Epithelial cell of prostate (primary cell): ENCODE results near the gene FASN.

ENCODE experiments used
- DNase-seq: peaks from one replicate; pipeline ENCODE4 v3.0.0-alpha.2; 2011; ENCODE audit warnings: low read depth, low spot score
- H3K27ac ChIP-seq: fragments of 450-650 bp; 2 replicates; pipeline ENCODE4 v1.5.1; 2017; ENCODE audit warnings: mild to moderate bottlenecking

FASN gene

GRCh38 chr17:82118168-82118814 is 20.3 kb upstream of the FASN start:
- H3K27ac ChIP-seq = no peak overlapping the region
- no peak for DNase-seq

GRCh38 chr17:82117139-82118090 is 19.4 kb upstream of the FASN start:
- H3K27ac ChIP-seq = no peak overlapping the region
- no peak for DNase-seq

GRCh38 chr17:82116246-82116645 is 18.2 kb upstream of the FASN start:
- no peak overlapping the region for H3K27ac ChIP-seq
- no peak for DNase-seq

- DNase-seq = no peak
- no peak overlapping the region for H3K27ac ChIP-seq
Measured at GRCh38 chr17:82114872-82115271, 16.8 kb upstream of the FASN start.

DNA sequence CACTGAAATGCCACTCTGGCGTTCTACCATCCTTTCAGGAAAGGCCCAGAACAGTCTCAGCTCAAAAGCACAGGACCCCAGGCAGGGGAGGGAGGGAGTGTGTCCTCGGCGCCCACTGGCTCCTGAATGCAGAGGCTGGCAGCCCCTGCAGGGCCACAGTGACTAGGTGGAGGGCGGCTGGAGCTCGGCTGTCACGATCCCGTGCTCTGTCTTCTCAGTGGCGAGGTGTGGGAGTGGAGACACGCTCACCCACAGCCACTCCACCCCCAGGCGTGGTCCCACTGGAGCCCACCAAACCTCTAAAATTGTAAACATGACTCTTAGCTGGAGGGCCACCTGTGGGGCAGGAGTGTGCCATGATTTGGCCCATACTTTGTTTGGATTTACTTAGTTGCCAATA is 16.4 kb upstream of the FASN start:
- H3K27ac ChIP-seq = no peak overlapping the region
- DNase-seq = no peak

DNA sequence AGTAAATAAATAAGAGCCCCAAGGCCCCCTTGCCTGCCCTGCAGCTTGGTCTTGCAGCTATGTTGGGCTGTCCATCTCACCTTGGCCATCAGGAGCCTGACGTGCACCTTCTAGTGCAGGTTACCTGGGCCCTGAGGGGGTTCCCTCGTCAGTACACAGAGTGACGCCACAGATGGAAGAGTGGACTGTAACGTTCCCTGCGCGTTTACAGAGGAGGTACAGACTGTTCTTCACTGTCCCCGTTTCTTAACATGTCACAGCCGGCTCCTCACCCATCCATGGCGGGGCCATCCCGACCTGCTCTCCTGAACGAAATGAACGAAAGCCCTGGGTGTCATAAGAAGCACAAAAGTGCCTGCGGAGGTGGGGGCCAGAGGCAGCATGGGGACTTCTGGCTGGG is 15.9 kb upstream of the FASN start:
- DNase-seq = no peak
- no peak overlapping the region for H3K27ac ChIP-seq

DNA sequence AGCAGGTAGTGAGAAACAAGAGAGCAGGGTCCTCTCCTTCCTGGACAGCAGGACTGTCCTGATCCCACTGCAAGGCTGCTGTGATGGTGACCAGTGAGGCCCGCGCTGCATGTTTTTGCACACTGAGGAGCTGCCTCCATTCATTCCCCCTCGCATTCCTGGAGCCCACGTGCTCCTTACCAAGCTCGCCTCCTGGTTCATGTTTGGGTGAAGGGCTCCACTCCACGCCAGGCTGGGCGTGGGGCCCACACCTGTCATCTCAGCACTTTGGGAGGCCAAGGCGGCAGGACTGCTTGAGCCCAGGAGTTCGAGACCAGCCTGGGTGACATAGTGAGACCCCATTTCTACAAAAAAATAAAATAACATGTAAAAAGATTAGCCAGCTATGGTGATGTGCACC is 15.4 kb upstream of the FASN start:
- DNase-seq = no peak
- H3K27ac ChIP-seq = no peak overlapping the region

GRCh38 chr17:82112914-82113311 is 14.9 kb upstream of the FASN start:
- H3K27ac ChIP-seq = no peak overlapping the region
- DNase-seq = no peak

DNA sequence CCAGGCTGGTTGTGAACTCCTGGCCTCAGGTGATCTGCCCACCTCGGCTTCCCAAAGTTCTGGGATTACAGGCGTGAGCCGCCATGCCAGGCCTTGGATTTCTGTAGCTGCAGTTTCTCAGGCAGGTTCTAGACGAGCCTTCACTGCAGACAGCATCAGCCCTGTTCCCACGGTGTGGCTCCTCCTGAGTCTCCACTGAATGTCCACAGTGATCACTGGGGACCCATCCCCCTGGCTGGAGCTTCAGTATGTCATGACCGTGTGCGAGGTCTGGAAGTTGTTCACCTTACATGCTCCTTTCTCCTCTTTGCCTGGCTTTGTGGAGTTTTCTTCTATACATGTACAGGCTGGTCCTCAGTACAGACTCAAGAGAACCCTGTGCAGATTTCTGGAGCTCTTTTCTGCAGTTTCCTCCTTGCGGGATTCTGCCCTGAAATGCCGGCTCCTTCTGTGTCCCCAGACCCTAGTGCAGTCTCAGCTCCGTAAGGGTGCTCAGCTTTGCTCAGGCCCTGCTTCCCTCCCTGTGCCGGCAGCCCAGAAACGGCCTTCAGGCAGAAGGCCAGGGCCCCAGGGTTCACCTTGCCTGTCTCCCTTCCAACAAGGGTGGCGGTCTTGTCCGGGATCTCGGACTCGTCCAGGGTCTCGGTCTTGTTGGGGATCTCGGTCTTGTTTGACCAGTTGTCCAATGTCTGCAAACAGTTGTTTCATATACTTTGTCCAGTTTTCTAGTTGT is 14.3 kb upstream of the FASN start:
- H3K27ac ChIP-seq = no peak overlapping the region
- DNase-seq = no peak

GRCh38 chr17:82110298-82110697 is 12.3 kb upstream of the FASN start:
- peak overlapping the region; percentile 28 for H3K27ac ChIP-seq
- DNase-seq = peak; percentile 84

DNA sequence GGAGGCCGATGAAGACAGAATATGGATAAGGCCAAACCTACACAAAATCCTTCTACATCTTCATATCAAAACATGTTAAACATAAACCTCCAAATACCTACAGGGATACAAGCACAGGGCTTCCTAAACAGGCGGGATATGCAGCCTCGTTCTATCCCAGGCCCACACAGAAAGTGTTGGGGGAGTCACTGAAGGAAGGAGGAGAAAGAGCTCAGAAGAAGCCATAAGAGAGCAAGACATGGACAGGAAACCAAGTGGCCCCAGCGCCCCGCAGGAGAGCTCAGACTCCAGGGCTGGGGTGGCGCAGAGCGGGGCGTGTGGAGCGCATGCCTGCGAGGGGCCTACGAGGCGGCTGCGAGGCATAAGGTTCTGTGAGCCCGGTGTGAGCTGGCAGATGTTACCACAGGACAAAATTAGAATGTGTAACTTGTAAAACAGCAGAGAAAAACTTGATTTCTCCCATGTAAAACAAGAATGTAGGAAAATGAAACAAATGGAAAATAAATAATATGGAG is 11.0 kb upstream of the FASN start:
- DNase-seq = no peak
- no peak overlapping the region for H3K27ac ChIP-seq

GRCh38 chr17:82108496-82108945 is 10.5 kb upstream of the FASN start:
- no peak overlapping the region for H3K27ac ChIP-seq
- DNase-seq = no peak

DNA sequence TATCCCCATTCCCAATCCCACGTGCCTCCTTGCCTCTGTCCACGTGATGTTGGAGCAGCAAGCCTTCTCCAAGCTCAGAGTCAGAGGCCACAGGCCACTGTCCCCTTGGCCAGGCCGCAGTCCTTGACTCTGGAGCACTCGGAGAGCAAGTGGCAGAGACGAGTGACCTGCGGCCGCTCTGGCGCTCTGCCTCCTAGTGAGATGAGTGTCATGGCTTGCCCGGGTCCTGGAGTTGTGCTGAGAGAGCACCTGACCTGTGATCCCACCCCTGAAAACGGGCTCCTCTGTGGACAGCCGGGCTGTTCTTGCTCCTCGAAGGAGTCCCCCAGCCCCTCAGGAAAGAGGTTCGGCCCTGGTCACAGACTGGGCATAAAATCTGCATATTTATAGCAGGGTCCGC is 10.0 kb upstream of the FASN start:
- no peak for DNase-seq

DNA sequence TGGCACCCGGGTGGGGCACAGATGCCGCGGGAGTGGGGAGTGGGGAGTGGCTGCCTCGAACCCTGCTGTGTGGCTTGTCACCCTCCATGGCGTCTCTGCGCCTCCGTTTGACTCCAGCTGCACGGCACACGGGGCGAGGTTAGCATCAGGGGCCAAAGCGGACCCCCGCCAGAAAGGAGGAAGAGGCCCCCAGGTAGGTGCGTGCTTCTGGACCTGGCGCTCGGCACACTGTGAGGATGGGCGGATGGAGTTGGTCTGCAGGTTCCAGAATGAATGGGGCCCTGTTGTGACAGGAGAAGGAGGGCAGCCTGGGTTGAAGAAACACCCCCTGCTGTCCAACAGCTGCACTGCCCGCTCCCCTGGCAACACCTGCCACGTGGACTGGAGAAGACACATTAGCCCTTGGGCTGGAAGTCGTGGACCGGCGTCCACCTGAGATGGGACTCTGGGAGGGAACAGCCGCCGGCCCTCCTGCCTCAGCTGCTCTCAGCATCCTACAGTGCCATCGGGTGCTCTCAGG is 9.4 kb upstream of the FASN start:
- no peak for DNase-seq
- no peak overlapping the region for H3K27ac ChIP-seq

More for the DNA sequence above, 10.0 kb upstream of the FASN start:
- no peak overlapping the region for H3K27ac ChIP-seq

GRCh38 chr17:82106688-82107305 is 8.8 kb upstream of the FASN start:
- H3K27ac ChIP-seq = peak overlapping the region; percentile 66
- no peak for DNase-seq

GRCh38 chr17:82105882-82106687 is 8.0 kb upstream of the FASN start:
- no peak for DNase-seq
- H3K27ac ChIP-seq = peak overlapping the region; percentile 66

- peak overlapping the region; percentile 66 for H3K27ac ChIP-seq
- DNase-seq = no peak
Measured at GRCh38 chr17:82105417-82105881, 7.4 kb upstream of the FASN start.

DNA sequence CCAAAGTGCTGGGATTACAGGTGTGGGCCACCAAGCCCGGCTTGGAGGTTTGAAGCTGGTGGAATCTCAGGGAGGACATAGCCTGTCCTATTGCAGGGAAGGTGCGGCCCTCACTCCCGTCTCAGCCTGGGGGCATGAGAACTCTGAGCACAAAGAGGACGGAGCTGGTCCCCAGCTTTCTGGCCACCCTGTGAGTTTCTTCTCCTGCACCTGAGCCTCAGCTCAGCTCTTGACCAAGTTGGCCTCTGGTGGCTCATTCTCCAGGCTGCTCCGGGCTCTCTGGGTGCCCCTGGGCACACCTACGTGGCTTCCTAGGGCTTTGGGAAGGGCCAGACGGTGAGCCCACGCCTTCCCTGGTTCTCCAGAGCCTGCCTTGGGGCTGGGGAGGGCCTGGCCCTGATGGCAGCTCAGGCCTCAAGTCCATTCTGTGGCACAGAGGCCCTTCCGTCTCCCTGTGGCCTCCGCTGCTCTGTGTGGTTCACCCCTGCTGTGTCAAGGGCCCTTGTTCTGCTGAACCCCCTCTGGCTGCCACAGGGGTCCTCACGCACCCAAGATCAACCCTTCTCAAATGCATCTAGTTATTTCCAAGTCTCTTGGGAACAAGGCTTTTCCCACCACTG is 6.9 kb upstream of the FASN start:
- no peak overlapping the region for H3K27ac ChIP-seq
- DNase-seq = no peak
